NCI-H2196 (cell line): ENCODE results near the gene GPBP1L1.
"Not testable (repeated sequence)": the region's sequence is repeated elsewhere in the genome, so short reads cannot be mapped to it uniquely, and the experiment has no call there.

Source experiments
- DNase-seq: peaks from one replicate; lab custom pipeline; 2025; ENCODE audit not compliant: unreplicated experiment; lab: John Stamatoyannopoulos, UW

GPBP1L1 gene

GRCh38 chr1:45686288-45687013 lies at the start of gene GPBP1L1:
GPBP1L1 (minus strand) TSS chr1:45686533; CDS start chr1:45659087, 27,446 bp downstream.
- peak; percentile 94 for DNase-seq

- no peak for DNase-seq
Observed at GRCh38 chr1:45730780-45731319, 44.5 kb upstream of the GPBP1L1 start.

- DNase-seq: no peak
Observed at GRCh38 chr1:45730075-45730779, 43.9 kb upstream of the GPBP1L1 start.

- not testable (repeated sequence) for DNase-seq
Observed at GRCh38 chr1:45726007-45726406, 39.7 kb upstream of the GPBP1L1 start.

GRCh38 chr1:45723248-45723930 lies 37.1 kb upstream of the GPBP1L1 start:
- no peak for DNase-seq

- no peak for DNase-seq
Observed at GRCh38 chr1:45722809-45723208, 36.5 kb upstream of the GPBP1L1 start.

- DNase-seq: no peak
Observed at GRCh38 chr1:45721207-45721606, 34.9 kb upstream of the GPBP1L1 start.

GRCh38 chr1:45718289-45718688 lies 32.0 kb upstream of the GPBP1L1 start:
- no peak for DNase-seq

GRCh38 chr1:45717386-45717785 lies 31.1 kb upstream of the GPBP1L1 start:
- DNase-seq: not testable (repeated sequence)

GRCh38 chr1:45716700-45717099 lies 30.4 kb upstream of the GPBP1L1 start:
- no peak for DNase-seq

GRCh38 chr1:45713711-45714110 lies 27.4 kb upstream of the GPBP1L1 start:
- DNase-seq: no peak

- no peak for DNase-seq
Observed at GRCh38 chr1:45704637-45705036, 18.3 kb upstream of the GPBP1L1 start.

GRCh38 chr1:45694823-45695222 lies 8.5 kb upstream of the GPBP1L1 start:
- DNase-seq: no peak

- not testable (repeated sequence) for DNase-seq
Observed at GRCh38 chr1:45693811-45694210, 7.5 kb upstream of the GPBP1L1 start.

GRCh38 chr1:45687754-45688740 lies 1.7 kb upstream of the GPBP1L1 start, which contains the start of gene TMEM69:
TMEM69 (plus strand) TSS chr1:45688181; CDS start chr1:45691069, 2,888 bp downstream.
- DNase-seq: peak; percentile 83

- peak; percentile 99 for DNase-seq
Observed at GRCh38 chr1:45687014-45687753, 851 bp upstream of the GPBP1L1 start.

- DNase-seq: peak; percentile 62
Observed at GRCh38 chr1:45686015-45686287, 382 bp downstream of the GPBP1L1 start.

- DNase-seq: no peak
Observed at GRCh38 chr1:45685308-45686014, 872 bp downstream of the GPBP1L1 start.

- no peak for DNase-seq
Observed at GRCh38 chr1:45684402-45684801, 1.9 kb downstream of the GPBP1L1 start.
